Mammary epithelial cell (primary cell): ENCODE measurements around the gene GAB1.

Experiments
- EZH2 ChIP-seq: IDR thresholded peaks from 2 replicates; pipeline ENCODE4 v1.6.1; 2012; ENCODE audit warnings: low read length, inconsistent platforms, borderline replicate concordance
- TF ChIP-seq, protein P1 (sequence below), 2 donors: IDR thresholded peaks in 1 of 2; conservative IDR thresholded peaks in 1 of 2; 2 replicates each; pipeline ENCODE4 v1.5.1; 2011 to 2012; ENCODE audit warnings: inconsistent platforms in 2 of 2, low read length in 2 of 2, mild to moderate bottlenecking in 2 of 2, control low read depth in 1 of 2, low read depth in 1 of 2; ENCODE audit not compliant: insufficient read depth in 1 of 2; ENCODE audit errors: extremely low read depth in 1 of 2

DNA sequence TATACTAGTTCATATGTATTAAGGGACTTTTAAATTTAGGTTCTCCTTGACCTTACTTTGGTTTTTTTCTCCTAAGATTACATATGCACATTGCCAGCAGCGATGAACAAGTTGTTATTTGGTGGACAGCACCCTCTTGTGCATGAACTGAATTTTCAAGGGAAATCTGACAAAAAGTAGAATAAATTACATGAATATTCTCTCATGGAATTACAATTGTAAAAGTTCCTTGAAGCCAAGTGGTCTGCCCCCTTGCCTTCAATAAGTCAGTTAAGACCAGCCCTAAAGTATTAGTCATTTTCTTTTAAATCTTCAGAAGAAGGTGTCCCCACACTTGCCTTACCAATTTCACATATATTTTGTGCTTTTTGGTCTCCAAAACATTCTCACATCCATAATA lies 146.2 kb downstream of the GAB1 start:
- TF ChIP-seq, protein P1, sequence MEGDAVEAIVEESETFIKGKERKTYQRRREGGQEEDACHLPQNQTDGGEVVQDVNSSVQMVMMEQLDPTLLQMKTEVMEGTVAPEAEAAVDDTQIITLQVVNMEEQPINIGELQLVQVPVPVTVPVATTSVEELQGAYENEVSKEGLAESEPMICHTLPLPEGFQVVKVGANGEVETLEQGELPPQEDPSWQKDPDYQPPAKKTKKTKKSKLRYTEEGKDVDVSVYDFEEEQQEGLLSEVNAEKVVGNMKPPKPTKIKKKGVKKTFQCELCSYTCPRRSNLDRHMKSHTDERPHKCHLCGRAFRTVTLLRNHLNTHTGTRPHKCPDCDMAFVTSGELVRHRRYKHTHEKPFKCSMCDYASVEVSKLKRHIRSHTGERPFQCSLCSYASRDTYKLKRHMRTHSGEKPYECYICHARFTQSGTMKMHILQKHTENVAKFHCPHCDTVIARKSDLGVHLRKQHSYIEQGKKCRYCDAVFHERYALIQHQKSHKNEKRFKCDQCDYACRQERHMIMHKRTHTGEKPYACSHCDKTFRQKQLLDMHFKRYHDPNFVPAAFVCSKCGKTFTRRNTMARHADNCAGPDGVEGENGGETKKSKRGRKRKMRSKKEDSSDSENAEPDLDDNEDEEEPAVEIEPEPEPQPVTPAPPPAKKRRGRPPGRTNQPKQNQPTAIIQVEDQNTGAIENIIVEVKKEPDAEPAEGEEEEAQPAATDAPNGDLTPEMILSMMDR (conservative IDR thresholded peaks at IDR 0.05 in 1 of 2, IDR thresholded peaks at IDR 0.05 in 1 of 2; ENCODE audit: extremely low read depth in 1 of 2, insufficient read depth in 1 of 2, low read depth in 1 of 2, low read length in 2 of 2), result peak; percentile 40 to 57
- no peak for TF ChIP-seq EZH2
